ENCODE data around the gene IGSF9B.

IGSF9B gene

GRCh38 chr11:133917921-133918607, 38.7 kb downstream of the IGSF9B start:
- DNase-seq: no peak

GRCh38 chr11:133916784-133917440, 39.9 kb downstream of the IGSF9B start:
- DNase-seq: no peak

DNA sequence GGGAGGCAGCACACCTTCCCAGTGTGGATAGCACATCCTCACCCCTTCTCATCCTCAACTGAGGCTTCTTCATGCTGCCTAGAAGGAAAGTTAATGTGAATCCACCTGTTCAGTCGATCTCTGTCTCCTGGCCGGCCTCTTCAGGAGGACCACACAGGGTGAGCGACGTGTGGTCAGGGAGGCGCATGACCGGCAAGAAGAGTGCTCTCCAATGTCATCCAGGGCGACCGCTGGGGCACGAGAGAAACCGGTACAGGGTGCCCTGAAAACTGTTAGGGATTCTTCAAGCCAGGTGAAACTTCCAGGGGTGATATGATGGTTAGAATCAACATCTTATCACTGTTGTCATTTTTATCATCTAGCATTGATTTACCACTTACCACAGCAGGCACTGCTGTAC, 43.0 kb downstream of the IGSF9B start:
- DNase-seq: no peak

GRCh38 chr11:133911171-133911570, 45.6 kb downstream of the IGSF9B start:
- no peak for DNase-seq

- DNase-seq: no peak
Observed at GRCh38 chr11:133910101-133910500, 46.7 kb downstream of the IGSF9B start.

DNA sequence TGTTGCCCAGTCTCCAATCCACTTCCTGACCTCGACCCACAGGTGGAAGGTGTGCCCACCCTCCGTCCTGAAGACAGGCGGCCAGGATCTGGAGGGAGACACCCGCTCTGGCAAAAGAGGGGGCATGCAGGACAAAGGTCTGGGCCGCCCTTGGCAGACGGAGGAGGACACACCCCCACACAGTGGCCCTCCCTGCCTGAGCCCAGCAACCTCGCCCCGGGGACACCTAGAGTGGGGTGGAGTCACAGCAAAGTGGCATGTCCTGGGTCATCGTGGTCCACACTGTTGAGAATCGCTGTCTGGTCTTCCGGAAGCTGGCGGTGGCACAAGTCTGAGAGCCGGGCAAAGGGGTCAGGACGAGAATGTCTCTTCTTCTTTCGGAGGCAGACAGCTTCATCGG, 47.9 kb downstream of the IGSF9B start:
- DNase-seq: no peak

GRCh38 chr11:133907841-133908241, 48.9 kb downstream of the IGSF9B start:
- DNase-seq: no peak

GRCh38 chr11:133907216-133907615, 49.6 kb downstream of the IGSF9B start:
- no peak for DNase-seq

DNA sequence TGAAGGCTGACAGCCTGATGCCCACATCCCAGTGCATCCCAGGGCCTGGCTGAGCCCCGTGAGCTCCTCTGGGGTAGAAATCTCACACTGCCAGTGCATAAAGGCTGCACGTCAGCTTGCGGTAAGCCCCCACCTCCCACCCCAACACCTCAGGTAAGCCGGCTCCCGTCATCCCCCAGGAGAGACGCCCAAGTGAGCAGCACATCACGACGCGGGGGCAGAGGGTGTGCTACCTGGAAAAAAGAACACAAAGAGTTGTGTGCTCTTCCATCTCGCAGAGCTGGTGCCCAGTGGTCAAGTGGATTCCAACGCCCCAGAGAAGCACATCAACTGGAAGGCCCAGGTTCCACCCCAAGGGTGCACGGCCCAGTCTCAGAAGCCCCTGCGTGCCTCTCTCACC, 50.0 kb downstream of the IGSF9B start:
- DNase-seq: no peak

DNA sequence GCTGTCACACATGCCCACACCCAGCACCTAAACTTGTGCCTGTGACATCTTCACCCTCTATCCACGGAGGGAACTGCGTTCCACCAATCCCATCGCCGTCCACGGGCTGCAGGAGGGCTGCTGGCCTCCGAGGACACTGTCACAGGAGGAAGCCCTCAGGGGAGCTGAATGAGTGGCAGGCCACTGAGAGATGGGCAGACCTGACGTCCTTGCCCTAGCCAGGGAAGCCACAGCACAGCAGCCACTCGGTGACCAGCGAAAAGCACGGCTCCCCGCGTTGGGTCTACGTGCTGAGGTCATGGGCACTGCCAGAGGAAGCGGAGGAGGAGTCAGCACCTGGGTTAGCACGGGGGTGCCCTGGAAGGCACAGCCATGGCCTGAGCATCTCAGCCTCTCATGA, 50.5 kb downstream of the IGSF9B start:
- no peak for DNase-seq

- no peak for DNase-seq
Observed at GRCh38 chr11:133905677-133906156, 51.1 kb downstream of the IGSF9B start.

- no peak for DNase-seq
Observed at GRCh38 chr11:133904818-133905515, 51.8 kb downstream of the IGSF9B start.

DNA sequence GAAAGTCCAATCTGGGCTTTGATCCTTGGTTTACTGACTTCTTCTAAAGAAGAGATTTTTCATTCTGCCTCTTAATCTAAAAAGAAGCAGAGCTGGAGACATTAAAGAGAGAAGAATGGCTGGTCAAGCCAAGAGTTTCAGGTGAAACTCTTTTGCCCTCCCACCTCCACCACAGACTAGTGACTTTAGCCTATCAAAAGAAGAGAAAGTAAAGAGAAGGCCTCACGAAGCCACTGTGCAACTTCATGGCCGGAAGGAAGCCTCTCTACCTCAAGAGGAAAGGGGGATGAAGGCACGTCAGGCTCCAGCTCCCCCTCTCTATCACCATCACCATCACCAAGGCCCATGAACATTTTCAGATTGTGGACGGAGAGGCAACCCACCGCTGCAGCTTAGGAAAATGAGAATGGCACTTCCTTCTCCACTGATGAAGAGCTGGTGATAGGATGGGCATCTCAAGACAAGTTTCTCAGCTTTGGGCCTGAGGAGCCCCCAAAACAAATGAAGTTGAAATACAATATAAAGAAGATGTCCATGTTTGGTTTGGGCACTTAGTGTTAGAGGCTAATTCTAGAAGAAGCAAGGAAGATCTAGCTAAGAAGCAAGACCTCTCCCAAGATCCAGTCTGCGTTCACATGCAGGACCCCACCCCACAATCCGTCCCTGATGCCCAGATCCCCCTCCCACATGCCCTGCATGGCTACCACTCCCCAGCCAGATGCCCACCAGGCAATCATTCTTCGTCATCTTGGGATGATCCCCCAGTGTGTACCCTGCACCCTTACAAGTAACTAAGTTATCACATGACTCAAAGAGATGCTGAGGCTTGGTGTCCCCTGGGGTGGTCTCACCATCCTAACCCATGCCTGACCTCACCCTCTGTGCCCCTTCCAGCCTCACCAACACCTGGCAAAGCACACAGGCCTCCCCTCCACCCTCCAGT, 52.6 kb downstream of the IGSF9B start:
- no peak for DNase-seq

- DNase-seq: no peak
Observed at GRCh38 chr11:133903056-133903455, 53.7 kb downstream of the IGSF9B start.

DNA sequence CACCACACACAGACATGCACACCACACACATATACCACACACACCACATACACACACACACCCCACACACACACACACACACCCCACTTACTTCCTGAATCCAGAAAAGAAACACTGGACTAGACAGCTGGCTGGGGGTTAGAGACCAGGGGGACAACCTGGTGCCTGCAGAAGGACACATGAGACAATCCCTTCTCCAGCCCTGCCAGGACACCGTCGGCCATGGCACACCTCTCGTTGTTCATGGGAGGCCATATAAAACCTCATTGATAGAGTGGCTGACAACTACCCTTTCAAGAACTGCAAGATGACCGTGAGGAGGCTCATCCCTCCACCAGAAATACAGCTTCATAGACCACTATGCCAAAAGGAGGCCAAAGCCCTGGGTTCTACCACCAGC, 54.3 kb downstream of the IGSF9B start:
- DNase-seq: no peak

GRCh38 chr11:133901999-133902398, 54.8 kb downstream of the IGSF9B start:
- DNase-seq: no peak

- no peak for DNase-seq
Observed at GRCh38 chr11:133901316-133901715, 55.5 kb downstream of the IGSF9B start.

GRCh38 chr11:133900176-133901105, 56.3 kb downstream of the IGSF9B start:
- no peak for DNase-seq

DNA sequence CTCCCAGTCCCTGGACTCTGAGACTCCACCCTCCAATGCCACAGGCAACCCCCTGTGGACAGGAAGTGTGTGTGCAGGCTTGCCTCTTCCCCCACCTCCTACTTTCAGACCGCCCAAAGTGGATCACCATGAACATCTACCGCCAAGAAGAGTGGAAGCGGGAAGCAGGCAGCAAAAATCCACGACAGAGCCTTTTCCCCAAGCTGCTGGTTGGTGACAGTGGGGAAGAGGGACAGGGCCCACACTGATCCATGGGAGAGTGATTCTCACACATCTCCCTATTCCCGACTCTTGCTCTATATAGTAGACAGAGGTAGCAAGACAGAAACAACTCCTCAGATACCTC, 58.0 kb downstream of the IGSF9B start:
- no peak for DNase-seq

- no peak for DNase-seq
Observed at GRCh38 chr11:133898031-133898769, 58.6 kb downstream of the IGSF9B start.

GRCh38 chr11:133897331-133897650, 59.5 kb downstream of the IGSF9B start:
- DNase-seq: no peak

Data from activated naive CD4-positive, alpha-beta T cell treated with Interleukin-2 at 50 U/mL for 16 hours (primary cell).